Stomach (tissue), 9 donors: ENCODE measurements around the gene DLEC1. TPM values are rescaled to one million over a fixed set of nuclear protein-coding genes. Genes with fewer than 3 reads are reported as not detected.

Experiments
- DNase-seq, 2 donors: peaks; one replicate each; pipeline versions ENCODE4 v3.0.0 to v3.0.0-alpha.2; 2013 to 2019
- H3K27ac ChIP-seq, 5 donors: fragments of 200-600 bp in 4 of 5; sonication (generic) in 4 of 5; one replicate each; pipeline ENCODE4 v1.5.1; 2013 to 2019; ENCODE audit warnings: mild to moderate bottlenecking in 1 of 5, moderate library complexity in 1 of 5
- H3K27me3 ChIP-seq, 3 donors: fragments of 200-600 bp; sonication (generic); one replicate each; pipeline ENCODE4 v1.5.1; 2017 to 2019; ENCODE audit warnings: mixed run types in 1 of 3
- H3K36me3 ChIP-seq, 4 donors: fragments of 200-600 bp; sonication (generic); 1 replicate in 3 of 4; 2 replicates in 1 of 4; pipeline ENCODE4 v1.5.1; 2016 to 2019
- H3K4me1 ChIP-seq, 4 donors: fragments of 200-600 bp; sonication (generic); one replicate each; pipeline ENCODE4 v1.5.1; 2016 to 2019
- H3K4me3 ChIP-seq, 4 donors: fragments of 200-600 bp; sonication (generic) in 3 of 4; one replicate each; pipeline ENCODE4 v1.5.1; 2016 to 2019; ENCODE audit warnings: mild to moderate bottlenecking in 1 of 4
- H3K9me3 ChIP-seq, 4 donors: fragments of 200-600 bp; sonication (generic); one replicate each; pipeline ENCODE4 v1.5.1; 2016 to 2019
- EP300 ChIP-seq: sonication (generic); formaldehyde crosslinking; IDR thresholded peaks from one replicate; pipeline ENCODE4 v1.6.1; 2017; ENCODE audit warnings: antibody characterized with exemption
- POLR2A ChIP-seq, 4 donors: fragments of 450-650 bp; IDR thresholded peaks; one replicate each; pipeline ENCODE4 v1.6.1; 2016; ENCODE audit warnings: antibody characterized with exemption in 4 of 4, control low read depth in 2 of 4, mild to moderate bottlenecking in 1 of 4, moderate library complexity in 1 of 4
- POLR2AphosphoS5 ChIP-seq, 3 donors: sonication (generic); formaldehyde crosslinking; IDR thresholded peaks; one replicate each; pipeline ENCODE4 v1.6.1; 2016; ENCODE audit warnings: antibody characterized with exemption in 3 of 3
- WGBS, 5 donors: extraction: QIAGEN DNeasy Blood & Tissue Kit in 3 of 5; methylation state at CpG; one replicate each; pipeline versions ENCODE4 v1.1.5 to v1.1.7; 2013 to 2018; 5-methylcytosine and 5-hydroxymethylcytosine counted together
- intact Hi-C: fragments of 100-400 bp; cut with DNase I; formaldehyde crosslinking; loops from one replicate; pipeline ENCODE4 v1.15.1; 2023; ENCODE audit warnings: low total_unique reads
- polyA plus RNA-seq, 3 donors: library from polyadenylated mRNA; stranded (reverse); fragments of 200-250 nt; gene quantifications; one replicate each; pipeline ENCODE4 v1.2.3, GENCODE V29; 2013
- total RNA-seq, 5 donors: library from RNA; depleted of rRNA; stranded (reverse); fragments of >200 nt; gene quantifications; one replicate each; pipeline versions ENCODE4 v1.1.0 to v1.2.3, GENCODE V29; 2014 to 2016
- TF ChIP-seq, protein P1 (sequence below), 7 experiments: fragments of 450-650 bp in 4 of 7; fragments of 200-600 bp in 3 of 7; sonication (generic) in 3 of 7; IDR thresholded peaks; one replicate each; pipeline ENCODE4 v1.5.1; 2016 to 2019; ENCODE audit warnings: antibody characterized with exemption in 7 of 7, control low read depth in 2 of 7, mild to moderate bottlenecking in 1 of 7
- donor health status: healthy with polysubstance abuse.
- donor health status: Bipolar disorder and iron deficiency.
- donor health status: healthy.

DLEC1 gene
- total and polyA plus RNA-seq, 8 donors: 0.12 to 1.5 (median 0.31) TPM; not detected in 3

DNA sequence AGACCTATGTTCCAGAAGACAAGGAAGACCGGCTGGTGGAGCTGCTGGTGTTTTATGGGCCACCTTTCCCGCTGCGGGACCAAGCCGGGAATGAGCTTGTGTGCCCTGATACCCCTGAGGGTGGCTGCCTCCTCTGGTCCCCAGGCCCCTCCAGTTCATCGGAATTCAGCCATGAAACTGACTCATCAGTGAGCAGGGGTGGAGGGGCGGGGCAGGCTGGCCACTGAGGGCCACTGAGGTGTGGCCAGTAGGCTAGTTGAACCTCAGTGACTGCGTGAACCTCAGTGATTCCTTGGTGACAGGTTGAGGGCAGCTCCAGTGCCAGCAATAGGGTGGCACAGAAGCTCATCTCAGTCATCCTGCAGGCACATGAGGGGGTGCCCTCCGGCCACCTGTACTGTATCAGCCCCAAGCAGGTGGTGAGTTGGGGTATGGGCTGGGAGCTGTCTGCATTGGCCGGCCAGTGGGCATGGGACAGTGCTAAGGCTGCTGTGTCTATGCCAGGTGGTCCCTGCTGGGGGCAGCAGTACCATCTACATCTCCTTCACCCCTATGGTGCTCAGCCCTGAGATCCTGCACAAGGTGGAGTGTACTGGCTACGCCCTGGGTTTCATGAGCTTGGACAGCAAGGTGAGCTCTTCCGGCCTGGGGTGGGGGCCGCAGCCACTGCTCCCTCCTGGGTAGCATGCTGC lies 77.6 kb downstream of the DLEC1 start:
- no peak for TF ChIP-seq EP300
- TF ChIP-seq POLR2AphosphoS5 (IDR thresholded peaks at IDR 0.05): no peak
- TF ChIP-seq POLR2A (IDR thresholded peaks at IDR 0.05): no peak
- TF ChIP-seq, protein P1, sequence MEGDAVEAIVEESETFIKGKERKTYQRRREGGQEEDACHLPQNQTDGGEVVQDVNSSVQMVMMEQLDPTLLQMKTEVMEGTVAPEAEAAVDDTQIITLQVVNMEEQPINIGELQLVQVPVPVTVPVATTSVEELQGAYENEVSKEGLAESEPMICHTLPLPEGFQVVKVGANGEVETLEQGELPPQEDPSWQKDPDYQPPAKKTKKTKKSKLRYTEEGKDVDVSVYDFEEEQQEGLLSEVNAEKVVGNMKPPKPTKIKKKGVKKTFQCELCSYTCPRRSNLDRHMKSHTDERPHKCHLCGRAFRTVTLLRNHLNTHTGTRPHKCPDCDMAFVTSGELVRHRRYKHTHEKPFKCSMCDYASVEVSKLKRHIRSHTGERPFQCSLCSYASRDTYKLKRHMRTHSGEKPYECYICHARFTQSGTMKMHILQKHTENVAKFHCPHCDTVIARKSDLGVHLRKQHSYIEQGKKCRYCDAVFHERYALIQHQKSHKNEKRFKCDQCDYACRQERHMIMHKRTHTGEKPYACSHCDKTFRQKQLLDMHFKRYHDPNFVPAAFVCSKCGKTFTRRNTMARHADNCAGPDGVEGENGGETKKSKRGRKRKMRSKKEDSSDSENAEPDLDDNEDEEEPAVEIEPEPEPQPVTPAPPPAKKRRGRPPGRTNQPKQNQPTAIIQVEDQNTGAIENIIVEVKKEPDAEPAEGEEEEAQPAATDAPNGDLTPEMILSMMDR (IDR thresholded peaks at IDR 0.05): no peak
- Histone ChIP-seq H3K4me3 (no peak overlapping the region), H3K27ac (no peak overlapping the region), H3K36me3 (peaks cover 16 to 34% (median 28%) of the 10 kb centered on the region in 4 donors), H3K4me1 (peaks cover 0 to 14% (median 5%) of the 10 kb centered on the region in 4 donors), H3K27me3 (no peaks in the 10 kb centered on the region), H3K9me3 (no peaks in the 10 kb centered on the region)
- WGBS, 5 donors: 83 to 89% (median 83%) methylated on average over 6 to 12 of the region's 12 CpGs
- intact Hi-C loops: no loop called here
- DNase-seq: no peak

DNA sequence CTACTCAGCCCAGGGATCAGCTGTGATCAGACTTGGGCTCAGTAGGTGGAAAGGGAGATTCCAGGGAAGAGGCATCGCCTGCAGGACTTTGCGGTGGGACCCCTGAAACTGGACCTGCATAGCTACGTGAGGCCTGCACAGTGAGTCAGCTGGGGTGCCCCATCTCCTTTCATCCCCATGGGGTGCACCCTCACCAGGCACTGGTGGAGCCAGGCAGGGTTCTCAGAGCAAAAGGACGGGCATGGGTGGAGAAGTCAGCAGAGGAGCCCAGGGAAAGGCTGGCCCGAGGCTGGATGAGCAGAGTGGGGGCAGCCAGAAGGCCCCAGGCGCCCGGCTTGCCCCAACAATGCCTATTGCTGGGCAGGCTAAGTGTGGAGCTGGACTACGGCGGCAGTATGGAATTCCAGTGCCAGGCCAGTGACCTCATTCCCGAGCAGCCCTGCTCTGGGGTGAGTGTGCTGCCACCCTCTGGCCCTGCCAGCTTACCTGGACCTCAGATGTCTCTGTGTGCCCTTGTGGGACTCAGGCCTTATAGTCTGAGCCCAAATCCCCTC lies 78.2 kb downstream of the DLEC1 start:
- intact Hi-C loops: no loop called here
- DNase-seq: peak; percentile 51 to 59

DNA sequence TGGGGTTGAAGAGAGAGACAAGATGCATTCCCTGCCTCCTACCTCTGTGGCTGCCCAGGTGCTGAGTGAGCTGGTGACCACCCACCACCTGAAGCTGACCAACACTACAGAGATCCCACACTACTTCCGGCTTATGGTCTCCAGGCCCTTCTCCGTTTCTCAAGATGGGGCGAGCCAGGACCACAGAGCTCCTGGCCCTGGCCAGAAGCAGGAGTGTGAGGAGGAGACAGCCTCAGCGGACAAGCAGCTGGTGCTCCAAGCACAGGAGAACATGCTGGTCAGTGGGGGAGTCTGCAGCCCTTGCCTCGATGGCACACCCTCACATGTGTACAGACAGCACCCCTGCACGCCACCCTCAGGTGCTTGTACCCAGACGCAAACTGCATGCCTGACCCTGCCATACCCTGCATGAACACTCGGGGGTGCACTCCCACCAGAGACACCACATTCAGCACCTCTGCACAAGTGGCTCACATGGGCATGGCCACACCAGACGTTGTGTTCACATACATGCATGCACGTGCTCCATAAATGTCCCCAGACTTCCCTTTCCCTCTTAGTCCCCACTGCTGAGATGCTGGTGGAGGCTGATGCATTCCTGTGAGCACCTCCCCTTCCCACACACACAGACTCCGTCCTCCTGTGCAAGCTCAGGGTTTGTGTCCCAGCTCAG lies 78.9 kb downstream of the DLEC1 start:
- DNase-seq: peak; percentile 73 to 86
- peaks cover 29 to 46% (median 41%) of the 10 kb centered on the region in 4 donors for H3K36me3 ChIP-seq

More for the DNA sequence above, 78.2 kb downstream of the DLEC1 start:
- TF ChIP-seq, protein P1 (IDR thresholded peaks at IDR 0.05): no peak
- TF ChIP-seq POLR2A (IDR thresholded peaks at IDR 0.05): no peak
- peak in 1 of 3 donors; percentile 3 for TF ChIP-seq POLR2AphosphoS5 (IDR thresholded peaks at IDR 0.05)
- TF ChIP-seq EP300: no peak
- WGBS, 5 donors: 39 to 65% (median 61%) methylated on average over 4 to 10 of the region's 10 CpGs
- Histone ChIP-seq H3K9me3 (no peaks in the 10 kb centered on the region), H3K36me3 (peaks cover 23 to 40% (median 35%) of the 10 kb centered on the region in 4 donors), H3K4me3 (no peak overlapping the region), H3K27ac (no peak overlapping the region), H3K27me3 (no peaks in the 10 kb centered on the region), H3K4me1 (peaks cover 0 to 14% (median 5%) of the 10 kb centered on the region in 4 donors)

More for the DNA sequence above, 78.9 kb downstream of the DLEC1 start:
- Histone ChIP-seq H3K27me3 (no peaks in the 10 kb centered on the region), H3K9me3 (no peaks in the 10 kb centered on the region), H3K27ac (no peak overlapping the region), H3K4me3 (no peak overlapping the region), H3K4me1 (peaks cover 0 to 14% (median 5%) of the 10 kb centered on the region in 4 donors)
- intact Hi-C loops: no loop called here
- 36 to 58% (median 50%) methylated on average over 7 to 11 of the region's 11 CpGs for WGBS, 5 donors
- TF ChIP-seq, protein P1 (IDR thresholded peaks at IDR 0.05): peak in 5 of 7 experiments; percentile 55 to 92 (median 68)
- TF ChIP-seq EP300 (no peak), POLR2AphosphoS5 (IDR thresholded peaks at IDR 0.05) (peak in 1 of 3 donors; percentile 76)
